ENCODE measurements around the gene STXBP1. TPM values are rescaled to one million over a fixed set of nuclear protein-coding genes. Genes with fewer than 3 reads are reported as not detected.
A peak's percentile ranks its signal among the peaks of the same experiment; 100 is the strongest.

Gene STXBP1
- total RNA-seq, 1 donor from 2014 or later, result 48.8 TPM

DNA sequence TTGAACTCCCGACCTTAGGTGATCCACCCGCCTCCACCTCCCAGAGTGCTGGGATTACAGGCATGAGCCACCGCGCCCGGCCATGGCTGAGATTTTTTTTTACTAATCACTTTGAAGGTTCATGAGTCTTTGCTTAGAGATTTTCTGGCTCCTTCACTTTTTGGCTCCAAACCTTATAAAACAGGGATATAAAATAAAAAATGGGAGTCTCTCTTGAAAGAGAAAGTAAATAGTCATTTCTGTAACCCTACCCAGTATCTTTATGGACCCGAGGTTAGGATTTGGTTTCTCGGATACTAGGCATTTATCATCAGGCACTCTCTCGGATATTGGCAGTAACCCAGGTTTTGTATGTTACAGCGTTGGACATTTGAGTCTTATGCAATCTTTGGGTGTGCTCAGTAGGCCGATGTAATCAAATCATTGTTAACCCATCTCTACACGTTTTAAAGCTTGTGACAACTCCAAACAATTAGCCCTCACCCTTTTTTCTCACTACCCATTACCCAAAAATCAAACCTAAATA lies 25.3 kb downstream of the STXBP1 start:
- Mint-ChIP-seq H3K36me3 (no peaks in the 10 kb centered on the region), H3K4me3 (no peak overlapping the region), H3K9me3 (no peaks in the 10 kb centered on the region), H3K4me1 (ENCODE audit: unreplicated experiment) (peaks cover 39% of the 10 kb centered on the region), H3K27ac (no peak overlapping the region), H3K27me3 (no peaks in the 10 kb centered on the region)
- DNase-seq (ENCODE audit: extremely low spot score, unreplicated experiment), result no peak
- TF ChIP-seq, protein P1, sequence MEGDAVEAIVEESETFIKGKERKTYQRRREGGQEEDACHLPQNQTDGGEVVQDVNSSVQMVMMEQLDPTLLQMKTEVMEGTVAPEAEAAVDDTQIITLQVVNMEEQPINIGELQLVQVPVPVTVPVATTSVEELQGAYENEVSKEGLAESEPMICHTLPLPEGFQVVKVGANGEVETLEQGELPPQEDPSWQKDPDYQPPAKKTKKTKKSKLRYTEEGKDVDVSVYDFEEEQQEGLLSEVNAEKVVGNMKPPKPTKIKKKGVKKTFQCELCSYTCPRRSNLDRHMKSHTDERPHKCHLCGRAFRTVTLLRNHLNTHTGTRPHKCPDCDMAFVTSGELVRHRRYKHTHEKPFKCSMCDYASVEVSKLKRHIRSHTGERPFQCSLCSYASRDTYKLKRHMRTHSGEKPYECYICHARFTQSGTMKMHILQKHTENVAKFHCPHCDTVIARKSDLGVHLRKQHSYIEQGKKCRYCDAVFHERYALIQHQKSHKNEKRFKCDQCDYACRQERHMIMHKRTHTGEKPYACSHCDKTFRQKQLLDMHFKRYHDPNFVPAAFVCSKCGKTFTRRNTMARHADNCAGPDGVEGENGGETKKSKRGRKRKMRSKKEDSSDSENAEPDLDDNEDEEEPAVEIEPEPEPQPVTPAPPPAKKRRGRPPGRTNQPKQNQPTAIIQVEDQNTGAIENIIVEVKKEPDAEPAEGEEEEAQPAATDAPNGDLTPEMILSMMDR (conservative IDR thresholded peaks at IDR 0.05), result no peak

- no peaks in the 10 kb centered on the region for H3K9me3 Mint-ChIP-seq
- no peaks in the 10 kb centered on the region for H3K27me3 Mint-ChIP-seq
- H3K27ac Mint-ChIP-seq, result peak overlapping the region; percentile 25
- no peaks in the 10 kb centered on the region for H3K36me3 Mint-ChIP-seq
- TF ChIP-seq, protein P1 (conservative IDR thresholded peaks at IDR 0.05), result no peak
- no peak for DNase-seq (ENCODE audit: extremely low spot score, unreplicated experiment)
- H3K4me1 Mint-ChIP-seq (ENCODE audit: unreplicated experiment), result peaks cover 26% of the 10 kb centered on the region
- no peak overlapping the region for H3K4me3 Mint-ChIP-seq
Measured at GRCh38 chr9:127640908-127641545, 28.9 kb downstream of the STXBP1 start.

DNA sequence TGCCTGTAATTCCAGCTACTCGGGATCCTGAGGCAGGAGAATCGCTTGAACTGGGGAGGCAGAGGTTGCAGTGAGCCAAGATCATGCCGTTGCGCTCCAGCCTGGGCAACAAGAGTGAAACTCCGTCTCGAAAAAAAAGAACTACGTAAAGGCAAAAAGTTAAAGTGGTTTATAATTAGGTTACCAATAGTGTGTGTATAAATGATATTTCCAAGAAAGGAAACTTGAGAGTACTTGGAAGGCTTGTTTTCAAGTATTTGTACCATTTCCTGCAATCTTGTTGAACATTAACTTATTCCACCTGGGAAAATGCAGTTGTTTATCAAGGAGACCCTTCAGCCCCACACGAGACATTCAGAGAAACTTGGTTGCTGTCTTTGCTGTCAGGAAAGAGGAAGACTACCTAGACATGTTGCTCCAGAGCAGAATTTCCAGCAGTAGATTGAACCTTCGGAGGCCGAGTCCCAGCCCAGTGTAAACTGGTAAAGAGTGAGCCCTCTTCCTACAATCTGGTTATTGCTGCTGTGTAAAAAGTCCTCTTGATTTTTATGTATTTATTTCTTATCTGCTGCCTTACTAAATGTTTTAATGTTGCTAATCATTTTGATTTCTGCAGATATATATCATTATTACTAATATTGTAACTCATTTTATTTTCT lies 30.1 kb downstream of the STXBP1 start:
- Mint-ChIP-seq H3K9me3 (no peaks in the 10 kb centered on the region), H3K27ac (peak overlapping the region; percentile 65), H3K4me1 (ENCODE audit: unreplicated experiment) (peaks cover 20% of the 10 kb centered on the region), H3K4me3 (no peak overlapping the region), H3K36me3 (no peaks in the 10 kb centered on the region), H3K27me3 (no peaks in the 10 kb centered on the region)
- TF ChIP-seq, protein P1 (conservative IDR thresholded peaks at IDR 0.05), result no peak
- DNase-seq (ENCODE audit: extremely low spot score, unreplicated experiment), result no peak

DNA sequence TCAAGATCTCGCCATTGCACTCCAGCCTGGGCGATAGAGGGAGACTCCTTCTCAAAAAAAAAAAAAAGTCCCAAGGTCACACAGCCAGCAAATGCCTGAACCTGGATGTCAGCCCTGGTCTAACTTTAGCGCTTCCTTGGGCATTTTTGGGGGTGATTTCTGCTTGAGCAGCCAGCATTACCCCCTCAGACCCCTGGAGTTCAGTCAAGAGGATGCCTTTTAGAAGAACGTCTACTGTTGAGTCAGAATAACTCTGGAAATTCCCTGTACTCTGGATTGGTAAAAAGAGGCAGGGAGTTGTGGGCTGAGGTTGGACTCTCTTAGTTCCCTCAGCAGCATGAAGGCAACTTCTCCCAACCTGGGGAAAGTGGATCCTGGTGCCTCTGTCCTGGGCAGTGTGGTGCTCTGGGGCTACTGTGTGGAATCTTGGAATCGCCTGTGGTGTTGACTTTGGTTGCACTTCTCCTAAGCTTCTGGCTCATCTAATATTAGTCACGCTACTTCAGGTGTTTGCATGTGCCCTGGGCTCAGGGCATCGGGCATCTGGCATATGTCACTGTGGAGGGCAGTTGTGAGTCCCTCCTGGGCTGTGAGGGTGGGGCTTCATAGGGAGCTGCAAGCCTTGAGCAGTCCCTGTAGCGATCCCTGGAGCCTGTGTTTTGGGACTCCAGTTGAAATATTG lies 32.2 kb downstream of the STXBP1 start:
- TF ChIP-seq, protein P1 (conservative IDR thresholded peaks at IDR 0.05), result no peak
- H3K27me3 Mint-ChIP-seq, result no peaks in the 10 kb centered on the region
- no peaks in the 10 kb centered on the region for H3K9me3 Mint-ChIP-seq
- H3K4me1 Mint-ChIP-seq (ENCODE audit: unreplicated experiment), result peaks cover 20% of the 10 kb centered on the region
- H3K4me3 Mint-ChIP-seq, result no peak overlapping the region
- H3K27ac Mint-ChIP-seq, result no peak overlapping the region
- no peak for DNase-seq (ENCODE audit: extremely low spot score, unreplicated experiment)
- H3K36me3 Mint-ChIP-seq, result no peaks in the 10 kb centered on the region

DNA sequence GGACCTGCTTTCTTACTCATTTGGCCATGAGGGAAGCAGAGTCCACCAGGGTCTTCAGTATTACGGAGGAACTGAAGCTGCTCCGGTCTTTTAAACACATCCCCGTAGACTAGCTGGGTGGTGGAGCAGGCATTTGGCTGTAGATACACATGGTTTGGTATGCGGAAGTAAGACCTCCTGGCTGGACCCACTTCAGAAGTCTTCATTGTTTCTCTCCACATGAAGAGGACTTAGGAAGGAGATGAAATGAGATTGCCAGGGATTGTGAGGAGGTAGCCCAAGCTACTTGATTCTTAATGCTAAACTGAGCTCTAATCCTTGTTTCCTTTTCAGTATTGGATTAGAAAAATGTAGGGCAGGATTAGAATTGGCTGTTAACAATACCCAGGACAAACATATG lies 32.9 kb downstream of the STXBP1 start:
- no peak overlapping the region for H3K4me3 Mint-ChIP-seq
- H3K9me3 Mint-ChIP-seq, result no peaks in the 10 kb centered on the region
- H3K36me3 Mint-ChIP-seq, result no peaks in the 10 kb centered on the region
- H3K27me3 Mint-ChIP-seq, result no peaks in the 10 kb centered on the region
- TF ChIP-seq, protein P1 (conservative IDR thresholded peaks at IDR 0.05), result no peak
- DNase-seq (ENCODE audit: extremely low spot score, unreplicated experiment), result no peak
- H3K27ac Mint-ChIP-seq, result no peak overlapping the region
- H3K4me1 Mint-ChIP-seq (ENCODE audit: unreplicated experiment), result peaks cover 20% of the 10 kb centered on the region
